ENCODE measurements around the gene RTL1. TPM values are rescaled to one million over a fixed set of nuclear protein-coding genes. Genes with fewer than 3 reads are reported as not detected.
A peak's percentile ranks its signal among the peaks of the same experiment; 100 is the strongest.

Gene RTL1
- total RNA-seq, 1 donor from 2014 or later: 0.15 TPM

DNA sequence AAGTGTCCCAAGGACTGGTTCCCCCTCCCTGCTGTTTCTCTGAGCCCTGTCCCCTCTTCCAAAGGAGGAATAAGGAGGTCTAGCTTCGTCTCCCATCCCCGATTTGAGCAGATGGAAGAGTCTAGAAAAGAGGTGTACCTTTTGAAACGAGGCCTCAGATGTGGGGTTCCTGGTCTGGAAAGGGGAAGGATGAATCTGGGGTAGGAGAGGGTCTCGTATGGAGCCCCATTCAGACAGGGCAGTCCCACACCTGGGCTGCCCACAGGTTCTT lies 64.3 kb downstream of the RTL1 start:
- no peak for DNase-seq (ENCODE audit: low spot score)
- peak overlapping the region; percentile 41 for H3K4me3 Mint-ChIP-seq
- no peaks in the 10 kb centered on the region for H3K9me3 Mint-ChIP-seq
- H3K27me3 ChIP-seq: no peaks in the 10 kb centered on the region
- H3K27ac ChIP-seq: peak overlapping the region; percentile 100
- H3K9ac ChIP-seq: peak overlapping the region; percentile 40
- no peak overlapping the region for H3K4me3 ChIP-seq
- peaks cover 26% of the 10 kb centered on the region for H3K27me3 Mint-ChIP-seq (ENCODE audit: insufficient read depth, low read depth)
- H3K36me3 ChIP-seq: no peaks in the 10 kb centered on the region
- TF ChIP-seq CTCF (IDR thresholded peaks at IDR 0.05): no peak
- TF ChIP-seq EZH2 (IDR thresholded peaks at IDR 0.05): no peak
- no peak for TF ChIP-seq EZH2phosphoT487 (IDR thresholded peaks at IDR 0.05)
- H4K20me1 ChIP-seq (ENCODE audit: low read depth): no peaks in the 10 kb centered on the region
- no peaks in the 10 kb centered on the region for H3K9me3 ChIP-seq (ENCODE audit: low read depth)
- peaks cover 54% of the 10 kb centered on the region for H3F3A ChIP-seq (ENCODE audit: low read depth)
- no peaks in the 10 kb centered on the region for H3K79me2 ChIP-seq (ENCODE audit: low read depth)
- H3K4me2 ChIP-seq: peak overlapping the region; percentile 65
- no peak overlapping the region for H2AFZ ChIP-seq (replicated peaks)
- peak overlapping the region; percentile 95 for H3K27ac Mint-ChIP-seq
- H3K36me3 Mint-ChIP-seq: no peaks in the 10 kb centered on the region
- H3K4me1 ChIP-seq: peaks cover 61% of the 10 kb centered on the region
- H3K4me1 Mint-ChIP-seq: peaks cover 72% of the 10 kb centered on the region

DNA sequence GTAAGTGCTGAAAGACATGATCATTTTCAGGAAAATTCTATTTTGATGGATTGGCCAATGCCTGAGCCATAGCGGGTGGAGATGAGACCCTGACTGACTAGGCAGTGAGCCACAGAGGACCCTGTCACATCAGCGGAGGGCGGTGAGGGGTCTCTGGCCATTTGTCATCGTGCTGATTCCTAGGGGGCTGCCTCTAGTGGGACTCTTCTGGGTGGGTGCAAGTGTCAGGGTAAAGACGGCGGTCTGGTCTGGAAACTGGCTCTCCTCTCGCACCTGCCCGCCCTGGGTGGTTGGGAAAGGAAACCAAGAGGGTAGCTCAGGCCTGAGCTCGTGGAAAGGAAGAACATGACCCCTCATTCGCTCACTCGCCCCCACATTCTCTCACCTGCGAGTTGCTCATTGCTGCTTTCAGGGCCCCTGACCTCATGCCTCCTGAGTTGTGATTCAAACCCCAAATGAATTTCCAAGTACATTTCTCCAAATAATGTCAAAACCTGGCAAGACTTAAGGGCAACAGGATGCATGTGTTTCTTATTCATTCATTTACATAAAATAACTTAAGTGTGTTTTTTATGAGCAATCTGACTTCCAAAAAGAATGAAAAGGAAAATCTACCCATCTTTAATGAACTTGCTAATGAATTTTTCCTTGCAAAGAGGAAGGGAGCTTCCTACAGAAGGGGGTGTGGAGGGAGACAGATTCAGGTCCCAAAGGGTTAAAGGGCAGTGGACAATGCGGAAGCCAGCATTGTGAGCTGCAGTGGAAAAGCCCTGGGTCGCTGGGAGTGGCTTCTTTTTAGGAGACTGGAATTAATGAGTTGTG lies 64.8 kb downstream of the RTL1 start:
- DNase-seq (ENCODE audit: low spot score): peak; percentile 85
- peak overlapping the region; percentile 41 for H3K4me3 Mint-ChIP-seq
- no peaks in the 10 kb centered on the region for H4K20me1 ChIP-seq (ENCODE audit: low read depth)

DNA sequence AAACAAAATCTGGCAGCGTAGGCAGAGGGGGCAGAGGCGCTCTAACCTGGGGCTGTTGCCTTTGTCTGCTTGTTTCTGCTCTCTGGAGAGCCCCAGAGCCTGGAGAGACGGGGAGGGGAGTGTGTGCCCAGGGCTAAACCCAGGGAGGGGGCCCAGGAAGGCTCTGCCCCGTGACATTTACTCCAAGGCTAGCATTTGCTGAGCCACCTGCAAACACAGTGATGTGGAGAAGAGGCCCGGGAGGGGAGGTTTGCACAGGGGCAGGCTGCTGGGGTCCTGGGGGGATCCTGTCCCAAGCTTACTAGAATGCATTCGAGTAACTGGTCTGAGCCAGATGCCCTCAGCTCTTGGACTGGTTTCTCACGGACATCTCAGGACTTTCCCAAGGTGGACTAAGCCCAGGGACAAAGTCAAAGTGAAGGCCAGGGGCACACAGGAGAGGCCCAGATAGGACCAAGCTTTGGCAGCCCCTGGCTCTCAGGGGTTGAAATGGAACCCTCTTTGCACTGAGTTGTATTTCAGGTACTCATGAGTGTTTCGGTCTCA lies 65.6 kb downstream of the RTL1 start:
- H3K27me3 ChIP-seq: no peaks in the 10 kb centered on the region
- no peaks in the 10 kb centered on the region for H4K20me1 ChIP-seq (ENCODE audit: low read depth)
- Mint-ChIP-seq H3K27me3 (ENCODE audit: insufficient read depth, low read depth) (peaks cover 27% of the 10 kb centered on the region), H3K4me3 (peak overlapping the region; percentile 52), H3K4me1 (peaks cover 68% of the 10 kb centered on the region), H3K9me3 (peaks cover 3% of the 10 kb centered on the region), H3K27ac (peak overlapping the region; percentile 63), H3K36me3 (no peaks in the 10 kb centered on the region)
- no peaks in the 10 kb centered on the region for H3K79me2 ChIP-seq (ENCODE audit: low read depth)
- no peak overlapping the region for H3K4me3 ChIP-seq
- peak overlapping the region; percentile 100 for H3K27ac ChIP-seq
- no peak overlapping the region for H3K9ac ChIP-seq
- H2AFZ ChIP-seq (replicated peaks): no peak overlapping the region
- H3K4me1 ChIP-seq: peaks cover 67% of the 10 kb centered on the region
- H3K9me3 ChIP-seq (ENCODE audit: low read depth): no peaks in the 10 kb centered on the region
- peak overlapping the region; percentile 65 for H3K4me2 ChIP-seq
- DNase-seq (ENCODE audit: low spot score): no peak
- H3F3A ChIP-seq (ENCODE audit: low read depth): peaks cover 65% of the 10 kb centered on the region
- TF ChIP-seq EZH2phosphoT487 (IDR thresholded peaks at IDR 0.05): no peak
- TF ChIP-seq CTCF (IDR thresholded peaks at IDR 0.05): no peak
- TF ChIP-seq EZH2 (IDR thresholded peaks at IDR 0.05): no peak
- no peaks in the 10 kb centered on the region for H3K36me3 ChIP-seq

More for the DNA sequence above, 64.8 kb downstream of the RTL1 start:
- H3K27me3 ChIP-seq: no peaks in the 10 kb centered on the region
- Mint-ChIP-seq H3K36me3 (no peaks in the 10 kb centered on the region), H3K27me3 (ENCODE audit: insufficient read depth, low read depth) (peaks cover 26% of the 10 kb centered on the region), H3K9me3 (no peaks in the 10 kb centered on the region), H3K27ac (peak overlapping the region; percentile 95), H3K4me1 (peaks cover 70% of the 10 kb centered on the region)
- no peaks in the 10 kb centered on the region for H3K79me2 ChIP-seq (ENCODE audit: low read depth)
- no peak overlapping the region for H2AFZ ChIP-seq (replicated peaks)
- H3K4me2 ChIP-seq: peak overlapping the region; percentile 65
- peaks cover 66% of the 10 kb centered on the region for H3K4me1 ChIP-seq
- H3F3A ChIP-seq (ENCODE audit: low read depth): peaks cover 60% of the 10 kb centered on the region
- H3K4me3 ChIP-seq: no peak overlapping the region
- no peak overlapping the region for H3K9ac ChIP-seq
- no peak for TF ChIP-seq EZH2phosphoT487 (IDR thresholded peaks at IDR 0.05)
- TF ChIP-seq EZH2 (IDR thresholded peaks at IDR 0.05): no peak
- no peak for TF ChIP-seq CTCF (IDR thresholded peaks at IDR 0.05)
- H3K9me3 ChIP-seq (ENCODE audit: low read depth): no peaks in the 10 kb centered on the region
- no peaks in the 10 kb centered on the region for H3K36me3 ChIP-seq
- peak overlapping the region; percentile 100 for H3K27ac ChIP-seq
